ENCODE measurements around the gene MRPL23. TPM values are rescaled to one million over a fixed set of nuclear protein-coding genes. Genes with fewer than 3 reads are reported as not detected.

The MRPL23 gene
- total and polyA plus RNA-seq, 2 of the 13 experiments (the other 11 are each of a cell fraction or from before 2014, with no cell fraction given): 67.8 to 123 TPM

DNA sequence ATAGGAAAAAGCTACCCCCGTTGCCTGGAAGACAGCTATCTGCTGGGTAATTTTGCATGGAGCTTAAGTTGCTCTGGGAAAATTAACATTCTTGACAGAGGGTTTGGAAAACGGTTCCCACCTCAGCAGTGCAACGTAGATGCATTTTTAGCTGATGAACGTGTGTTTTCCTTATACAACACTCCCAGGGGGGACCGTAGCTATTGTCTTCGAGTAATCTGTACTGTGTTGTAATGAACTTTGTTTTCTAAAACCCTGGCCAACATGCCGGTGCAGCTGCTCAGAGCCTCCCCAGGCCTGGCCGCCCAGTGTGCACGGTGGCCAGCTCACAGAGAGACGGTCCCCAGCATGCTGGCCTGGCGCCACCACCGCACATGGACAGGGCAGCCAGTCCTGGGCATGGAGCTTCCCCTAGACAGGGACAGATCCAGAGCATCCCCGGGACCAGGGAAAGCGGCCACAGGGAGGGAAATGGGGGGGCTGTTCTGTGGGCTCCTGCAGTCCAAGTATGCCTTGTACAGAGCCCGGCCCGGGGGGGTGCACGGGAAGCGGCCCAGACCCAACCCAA, 25.5 kb upstream of the MRPL23 start (continued):
- TF ChIP-seq, protein P1, sequence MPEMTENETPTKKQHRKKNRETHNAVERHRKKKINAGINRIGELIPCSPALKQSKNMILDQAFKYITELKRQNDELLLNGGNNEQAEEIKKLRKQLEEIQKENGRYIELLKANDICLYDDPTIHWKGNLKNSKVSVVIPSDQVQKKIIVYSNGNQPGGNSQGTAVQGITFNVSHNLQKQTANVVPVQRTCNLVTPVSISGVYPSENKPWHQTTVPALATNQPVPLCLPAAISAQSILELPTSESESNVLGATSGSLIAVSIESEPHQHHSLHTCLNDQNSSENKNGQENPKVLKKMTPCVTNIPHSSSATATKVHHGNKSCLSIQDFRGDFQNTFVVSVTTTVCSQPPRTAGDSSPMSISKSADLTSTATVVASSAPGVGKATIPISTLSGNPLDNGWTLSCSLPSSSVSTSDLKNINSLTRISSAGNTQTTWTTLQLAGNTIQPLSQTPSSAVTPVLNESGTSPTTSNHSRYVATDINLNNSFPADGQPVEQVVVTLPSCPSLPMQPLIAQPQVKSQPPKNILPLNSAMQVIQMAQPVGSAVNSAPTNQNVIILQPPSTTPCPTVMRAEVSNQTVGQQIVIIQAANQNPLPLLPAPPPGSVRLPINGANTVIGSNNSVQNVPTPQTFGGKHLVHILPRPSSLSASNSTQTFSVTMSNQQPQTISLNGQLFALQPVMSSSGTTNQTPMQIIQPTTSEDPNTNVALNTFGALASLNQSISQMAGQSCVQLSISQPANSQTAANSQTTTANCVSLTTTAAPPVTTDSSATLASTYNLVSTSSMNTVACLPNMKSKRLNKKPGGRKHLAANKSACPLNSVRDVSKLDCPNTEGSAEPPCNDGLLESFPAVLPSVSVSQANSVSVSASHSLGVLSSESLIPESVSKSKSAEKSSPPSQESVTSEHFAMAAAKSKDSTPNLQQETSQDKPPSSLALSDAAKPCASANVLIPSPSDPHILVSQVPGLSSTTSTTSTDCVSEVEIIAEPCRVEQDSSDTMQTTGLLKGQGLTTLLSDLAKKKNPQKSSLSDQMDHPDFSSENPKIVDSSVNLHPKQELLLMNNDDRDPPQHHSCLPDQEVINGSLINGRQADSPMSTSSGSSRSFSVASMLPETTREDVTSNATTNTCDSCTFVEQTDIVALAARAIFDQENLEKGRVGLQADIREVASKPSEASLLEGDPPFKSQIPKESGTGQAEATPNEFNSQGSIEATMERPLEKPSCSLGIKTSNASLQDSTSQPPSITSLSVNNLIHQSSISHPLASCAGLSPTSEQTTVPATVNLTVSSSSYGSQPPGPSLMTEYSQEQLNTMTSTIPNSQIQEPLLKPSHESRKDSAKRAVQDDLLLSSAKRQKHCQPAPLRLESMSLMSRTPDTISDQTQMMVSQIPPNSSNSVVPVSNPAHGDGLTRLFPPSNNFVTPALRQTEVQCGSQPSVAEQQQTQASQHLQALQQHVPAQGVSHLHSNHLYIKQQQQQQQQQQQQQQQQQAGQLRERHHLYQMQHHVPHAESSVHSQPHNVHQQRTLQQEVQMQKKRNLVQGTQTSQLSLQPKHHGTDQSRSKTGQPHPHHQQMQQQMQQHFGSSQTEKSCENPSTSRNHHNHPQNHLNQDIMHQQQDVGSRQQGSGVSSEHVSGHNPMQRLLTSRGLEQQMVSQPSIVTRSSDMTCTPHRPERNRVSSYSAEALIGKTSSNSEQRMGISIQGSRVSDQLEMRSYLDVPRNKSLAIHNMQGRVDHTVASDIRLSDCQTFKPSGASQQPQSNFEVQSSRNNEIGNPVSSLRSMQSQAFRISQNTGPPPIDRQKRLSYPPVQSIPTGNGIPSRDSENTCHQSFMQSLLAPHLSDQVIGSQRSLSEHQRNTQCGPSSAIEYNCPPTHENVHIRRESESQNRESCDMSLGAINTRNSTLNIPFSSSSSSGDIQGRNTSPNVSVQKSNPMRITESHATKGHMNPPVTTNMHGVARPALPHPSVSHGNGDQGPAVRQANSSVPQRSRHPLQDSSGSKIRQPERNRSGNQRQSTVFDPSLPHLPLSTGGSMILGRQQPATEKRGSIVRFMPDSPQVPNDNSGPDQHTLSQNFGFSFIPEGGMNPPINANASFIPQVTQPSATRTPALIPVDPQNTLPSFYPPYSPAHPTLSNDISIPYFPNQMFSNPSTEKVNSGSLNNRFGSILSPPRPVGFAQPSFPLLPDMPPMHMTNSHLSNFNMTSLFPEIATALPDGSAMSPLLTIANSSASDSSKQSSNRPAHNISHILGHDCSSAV (CRISPR knock-in tag; IDR thresholded peaks at IDR 0.05; ENCODE audit: borderline replicate concordance): no peak
- TF ChIP-seq STAG1 (CRISPR knock-in tag; IDR thresholded peaks at IDR 0.05) (no peak), SNAI1 (CRISPR knock-in tag; IDR thresholded peaks at IDR 0.05; ENCODE audit: borderline replicate concordance) (no peak), FUBP1 (CRISPR knock-in tag; IDR thresholded peaks at IDR 0.05; ENCODE audit: borderline replicate concordance) (no peak)

Measured in HepG2 (cell line).